Smooth muscle cell (in vitro differentiated cells): ENCODE results near the gene DENND6B. TPM values are rescaled to one million over a fixed set of nuclear protein-coding genes. Genes with fewer than 3 reads are reported as not detected.
A peak's percentile ranks its signal among the peaks of the same experiment; 100 is the strongest.

ENCODE experiments used
- DNase-seq: peaks from one replicate; lab custom pipeline; 2025; ENCODE audit not compliant: unreplicated experiment; lab: John Stamatoyannopoulos, UW
- H2AFZ ChIP-seq: fragments of 200-600 bp; sonication (generic); 2 replicates; pipeline ENCODE4 v1.6.0; 2016; ENCODE audit warnings: antibody characterized with exemption, low read depth, mild to moderate bottlenecking
- H3F3A ChIP-seq: fragments of 200-600 bp; sonication (generic); 2 replicates; pipeline ENCODE4 v1.6.0; 2017; ENCODE audit warnings: antibody characterized with exemption, low read depth
- H3K27ac ChIP-seq: fragments of 200-600 bp; sonication (generic); 2 replicates; pipeline ENCODE4 v1.5.1; 2016; ENCODE audit warnings: low read depth, mild to moderate bottlenecking
- H3K27me3 ChIP-seq: fragments of 200-600 bp; sonication (generic); 2 replicates; pipeline ENCODE4 v1.6.1; 2016; ENCODE audit warnings: low read depth, mild to moderate bottlenecking
- H3K36me3 ChIP-seq: fragments of 200-600 bp; sonication (generic); 2 replicates; pipeline ENCODE4 v1.5.1; 2016; ENCODE audit warnings: low read depth
- H3K4me1 ChIP-seq: fragments of 200-600 bp; sonication (generic); 2 replicates; pipeline ENCODE4 v1.5.1; 2016; ENCODE audit warnings: low read depth
- H3K4me2 ChIP-seq: fragments of 200-600 bp; sonication (generic); 2 replicates; pipeline ENCODE4 v1.6.0; 2016; ENCODE audit warnings: mild to moderate bottlenecking
- H3K4me3 ChIP-seq: fragments of 200-600 bp; sonication (generic); 2 replicates; pipeline ENCODE4 v1.5.1; 2016; ENCODE audit warnings: mild to moderate bottlenecking
- H3K79me2 ChIP-seq: fragments of 200-600 bp; sonication (generic); 2 replicates; pipeline ENCODE4 v1.6.0; 2016; ENCODE audit warnings: low read depth, mild to moderate bottlenecking
- H3K9ac ChIP-seq: fragments of 200-600 bp; sonication (generic); 2 replicates; pipeline ENCODE4 v1.6.0; 2016; ENCODE audit warnings: low read depth
- H3K9me3 ChIP-seq: fragments of 200-600 bp; sonication (generic); replicated peaks from 2 replicates; pipeline ENCODE4 v1.5.1; 2016; ENCODE audit warnings: low read depth
- H4K20me1 ChIP-seq: fragments of 200-600 bp; sonication (generic); 2 replicates; pipeline ENCODE4 v1.6.0; 2016; ENCODE audit warnings: low read depth
- CTCF ChIP-seq: fragments of 200-600 bp; sonication (generic); IDR thresholded peaks from 2 replicates; pipeline ENCODE4 v1.5.1; 2017; ENCODE audit warnings: borderline replicate concordance, mild to moderate bottlenecking, antibody characterized with exemption; ENCODE audit not compliant: insufficient read depth, poor library complexity, severe bottlenecking
- WGBS: methylation state at CpG from one replicate; pipeline ENCODE4 v1.1.7; 2016; ENCODE audit warnings: low lambda C conversion rate; 5-methylcytosine and 5-hydroxymethylcytosine counted together
- polyA plus RNA-seq: library from polyadenylated mRNA; unstranded; fragments of >200 nt; fragmentation: Nextera tagmentation; extraction: Ambion mirVana; gene quantifications from 2 replicates; pipeline ENCODE4 v1.2.1, GENCODE V29; 2016
- total RNA-seq: library from RNA; depleted of rRNA; stranded (reverse); fragments of >200 nt; gene quantifications from 2 replicates; pipeline ENCODE4 v1.2.3, GENCODE V29; 2014

DENND6B gene
- total and polyA plus RNA-seq, 2 experiments from 2014 or later, result 3.1 to 7.8 TPM

GRCh38 chr22:50343541-50343935 is 16.7 kb upstream of the DENND6B start:
- H3K36me3 ChIP-seq, result no peaks in the 10 kb centered on the region
- peak overlapping the region; percentile 63 for H3K4me3 ChIP-seq
- no peaks in the 10 kb centered on the region for H3K27me3 ChIP-seq
- no peak overlapping the region for H2AFZ ChIP-seq
- peak overlapping the region; percentile 94 for H3K4me2 ChIP-seq
- no peaks in the 10 kb centered on the region for H3K9me3 ChIP-seq
- H3K27ac ChIP-seq, result no peak overlapping the region
- H3K79me2 ChIP-seq, result peaks cover 18% of the 10 kb centered on the region
- DNase-seq, result no peak
- H3K9ac ChIP-seq, result peak overlapping the region; percentile 93
- peaks cover 3% of the 10 kb centered on the region for H3F3A ChIP-seq
- H4K20me1 ChIP-seq, result peaks cover 23% of the 10 kb centered on the region
- no peak for TF ChIP-seq CTCF
- 0% methylated on average over 1 of the region's 9 CpGs for WGBS
- H3K4me1 ChIP-seq, result no peaks in the 10 kb centered on the region

GRCh38 chr22:50342651-50343540 is 16.1 kb upstream of the DENND6B start, which contains the start of gene PPP6R2:
Gene PPP6R2, plus strand, starts transcription at chr22:50343327. Its CDS starts 50,582 bp downstream, at chr22:50393909.
- H3K9ac ChIP-seq, result peak within 1 kb of the TSS; percentile 93
- H4K20me1 ChIP-seq, result peaks cover 16% of the 10 kb centered on the region
- H3K36me3 ChIP-seq, result no peaks in the 10 kb centered on the region
- H2AFZ ChIP-seq, result peak within 1 kb of the TSS; percentile 96
- peak within 1 kb of the TSS; percentile 32 for H3K27ac ChIP-seq
- 0% methylated on average over 46 of the region's 87 CpGs for WGBS
- H3K4me3 ChIP-seq, result peak within 1 kb of the TSS; percentile 63
- H3K4me2 ChIP-seq, result peak within 1 kb of the TSS; percentile 94
- H3F3A ChIP-seq, result peaks cover 3% of the 10 kb centered on the region
- no peaks in the 10 kb centered on the region for H3K9me3 ChIP-seq
- no peak for TF ChIP-seq CTCF
- H3K27me3 ChIP-seq, result no peaks in the 10 kb centered on the region
- DNase-seq, result peak; percentile 61
- H3K79me2 ChIP-seq, result peaks cover 12% of the 10 kb centered on the region
- no peaks in the 10 kb centered on the region for H3K4me1 ChIP-seq

GRCh38 chr22:50341977-50342650 is 15.3 kb upstream of the DENND6B start:
- peak; percentile 73 for DNase-seq
- H3K4me2 ChIP-seq, result peak overlapping the region; percentile 94
- no peaks in the 10 kb centered on the region for H3K9me3 ChIP-seq
- H3K79me2 ChIP-seq, result peaks cover 7% of the 10 kb centered on the region
- H3F3A ChIP-seq, result peaks cover 3% of the 10 kb centered on the region
- H2AFZ ChIP-seq, result peak overlapping the region; percentile 96
- peak; percentile 94 for TF ChIP-seq CTCF
- 11% methylated on average over 25 of the region's 26 CpGs for WGBS
- no peaks in the 10 kb centered on the region for H3K4me1 ChIP-seq
- H3K36me3 ChIP-seq, result no peaks in the 10 kb centered on the region
- H3K27ac ChIP-seq, result peak overlapping the region; percentile 32
- H3K4me3 ChIP-seq, result peak overlapping the region; percentile 63
- peak overlapping the region; percentile 66 for H3K9ac ChIP-seq
- peaks cover 9% of the 10 kb centered on the region for H4K20me1 ChIP-seq
- H3K27me3 ChIP-seq, result no peaks in the 10 kb centered on the region
